Left lung (tissue), 10 donors: ENCODE data around the gene SOWAHB. TPM values are rescaled to one million over a fixed set of nuclear protein-coding genes. Genes with fewer than 3 reads are reported as not detected.

Source experiments
- ATAC-seq: fragments of 200-7000 bp; cut with Tn5 transposase; one replicate; pipeline ENCODE4 v1.9.1; 2020; ENCODE audit warnings: moderate library complexity
- DNase-seq, 4 donors: peaks; one replicate each; pipeline ENCODE4 v3.0.0-alpha.2; 2013 to 2020
- H3K27ac ChIP-seq, 2 donors: fragments of 200-600 bp; sonication (generic) in 1 of 2; one replicate each; pipeline versions ENCODE4 v1.5.0 to v1.8.0; 2020 to 2021
- H3K27me3 ChIP-seq, 2 donors: fragments of 200-600 bp; sonication (generic) in 1 of 2; one replicate each; pipeline versions ENCODE4 v1.5.0 to v1.8.0; 2020 to 2021
- H3K36me3 ChIP-seq, 2 donors: fragments of 200-600 bp; sonication (generic) in 1 of 2; one replicate each; pipeline versions ENCODE4 v1.5.0 to v1.8.0; 2020 to 2021
- H3K4me1 ChIP-seq, 2 donors: fragments of 200-600 bp; one replicate each; pipeline ENCODE4 v1.8.0; 2021
- H3K4me3 ChIP-seq, 2 donors: fragments of 200-600 bp; sonication (generic) in 1 of 2; one replicate each; pipeline versions ENCODE4 v1.5.0 to v1.8.0; 2020 to 2021; ENCODE audit warnings: mild to moderate bottlenecking in 1 of 2
- H3K9me3 ChIP-seq, 2 donors: fragments of 200-600 bp; sonication (generic) in 1 of 2; one replicate each; pipeline versions ENCODE4 v1.5.0 to v1.8.0; 2020 to 2021
- intact Hi-C, 2 donors: fragments of 100-400 bp; cut with DNase I; formaldehyde crosslinking; loops; one replicate each; pipeline versions ENCODE4 v1.11.2 to v1.14.2; 2022
- polyA plus RNA-seq, 6 donors: library from polyadenylated mRNA; unstranded; fragments of 120-200 nt; gene quantifications; one replicate each; pipeline ENCODE4 v1.2.1, GENCODE V29; 2013; ENCODE audit not compliant: insufficient read length in 6 of 6
- total RNA-seq, 2 donors: library from RNA; stranded (reverse); fragmentation: NEBNext Ultra II Directional; extraction: Animal tissue kit (Norgen Biotek cat#: 25700); gene quantifications; one replicate each; pipeline ENCODE4 v1.2.1, GENCODE V29; 2021
- TF ChIP-seq, protein P1 (sequence below), 2 donors: fragments of 200-600 bp; sonication (generic) in 1 of 2; IDR thresholded peaks; one replicate each; pipeline versions ENCODE4 v1.5.0 to v1.8.0; 2021; ENCODE audit warnings: antibody characterized with exemption in 2 of 2
- donor health status: DM: no; HTN: yes; CAD: no.
- donor health status: DM: no; HTN: no; CAD: no.

The SOWAHB gene
- total and polyA plus RNA-seq, 8 donors: 2.5 to 6.3 (median 2.8) TPM

- peaks cover 15 to 21% of the 10 kb centered on the region in 2 donors for H3K4me1 ChIP-seq
- no peaks in the 10 kb centered on the region for H3K9me3 ChIP-seq
- H3K36me3 ChIP-seq: no peaks in the 10 kb centered on the region
- H3K4me3 ChIP-seq: no peak overlapping the region
- H3K27me3 ChIP-seq: peaks cover 13 to 61% of the 10 kb centered on the region in 2 donors
- intact Hi-C loops: no loop called here
- DNase-seq (peak in 1 of 4 donors; percentile 67), ATAC-seq (no peak)
- H3K27ac ChIP-seq: no peak overlapping the region
- TF ChIP-seq, protein P1, sequence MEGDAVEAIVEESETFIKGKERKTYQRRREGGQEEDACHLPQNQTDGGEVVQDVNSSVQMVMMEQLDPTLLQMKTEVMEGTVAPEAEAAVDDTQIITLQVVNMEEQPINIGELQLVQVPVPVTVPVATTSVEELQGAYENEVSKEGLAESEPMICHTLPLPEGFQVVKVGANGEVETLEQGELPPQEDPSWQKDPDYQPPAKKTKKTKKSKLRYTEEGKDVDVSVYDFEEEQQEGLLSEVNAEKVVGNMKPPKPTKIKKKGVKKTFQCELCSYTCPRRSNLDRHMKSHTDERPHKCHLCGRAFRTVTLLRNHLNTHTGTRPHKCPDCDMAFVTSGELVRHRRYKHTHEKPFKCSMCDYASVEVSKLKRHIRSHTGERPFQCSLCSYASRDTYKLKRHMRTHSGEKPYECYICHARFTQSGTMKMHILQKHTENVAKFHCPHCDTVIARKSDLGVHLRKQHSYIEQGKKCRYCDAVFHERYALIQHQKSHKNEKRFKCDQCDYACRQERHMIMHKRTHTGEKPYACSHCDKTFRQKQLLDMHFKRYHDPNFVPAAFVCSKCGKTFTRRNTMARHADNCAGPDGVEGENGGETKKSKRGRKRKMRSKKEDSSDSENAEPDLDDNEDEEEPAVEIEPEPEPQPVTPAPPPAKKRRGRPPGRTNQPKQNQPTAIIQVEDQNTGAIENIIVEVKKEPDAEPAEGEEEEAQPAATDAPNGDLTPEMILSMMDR (IDR thresholded peaks at IDR 0.05): no peak
Observed at GRCh38 chr4:76896048-76896447, 1.9 kb downstream of the SOWAHB start.

DNA sequence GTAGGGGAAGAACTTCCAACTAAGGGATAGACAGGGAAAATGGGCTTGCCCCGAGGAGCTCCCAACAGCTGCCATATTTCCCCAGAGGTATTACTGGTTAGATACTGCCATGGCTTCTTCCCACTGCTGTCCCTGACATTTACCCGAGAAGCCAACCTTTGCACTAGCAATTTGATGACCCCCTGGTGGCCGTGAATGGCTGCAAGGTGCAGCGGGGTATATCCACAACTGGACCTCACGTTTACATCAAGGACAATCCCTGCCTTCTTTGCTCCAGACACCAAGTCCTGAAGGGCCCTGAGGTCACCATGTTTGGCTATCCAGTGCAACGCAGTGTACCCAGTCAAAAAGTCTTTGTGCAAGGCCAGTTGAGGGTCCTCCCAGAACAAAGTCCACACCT lies 2.3 kb downstream of the SOWAHB start:
- Histone ChIP-seq H3K4me3 (no peak overlapping the region), H3K27me3 (peaks cover 13 to 61% of the 10 kb centered on the region in 2 donors), H3K4me1 (peaks cover 15 to 21% of the 10 kb centered on the region in 2 donors), H3K9me3 (no peaks in the 10 kb centered on the region), H3K36me3 (no peaks in the 10 kb centered on the region), H3K27ac (no peak overlapping the region)
- DNase-seq: no peak
- TF ChIP-seq, protein P1 (IDR thresholded peaks at IDR 0.05): no peak
- no peak for ATAC-seq
- intact Hi-C loops: no loop called here

DNA sequence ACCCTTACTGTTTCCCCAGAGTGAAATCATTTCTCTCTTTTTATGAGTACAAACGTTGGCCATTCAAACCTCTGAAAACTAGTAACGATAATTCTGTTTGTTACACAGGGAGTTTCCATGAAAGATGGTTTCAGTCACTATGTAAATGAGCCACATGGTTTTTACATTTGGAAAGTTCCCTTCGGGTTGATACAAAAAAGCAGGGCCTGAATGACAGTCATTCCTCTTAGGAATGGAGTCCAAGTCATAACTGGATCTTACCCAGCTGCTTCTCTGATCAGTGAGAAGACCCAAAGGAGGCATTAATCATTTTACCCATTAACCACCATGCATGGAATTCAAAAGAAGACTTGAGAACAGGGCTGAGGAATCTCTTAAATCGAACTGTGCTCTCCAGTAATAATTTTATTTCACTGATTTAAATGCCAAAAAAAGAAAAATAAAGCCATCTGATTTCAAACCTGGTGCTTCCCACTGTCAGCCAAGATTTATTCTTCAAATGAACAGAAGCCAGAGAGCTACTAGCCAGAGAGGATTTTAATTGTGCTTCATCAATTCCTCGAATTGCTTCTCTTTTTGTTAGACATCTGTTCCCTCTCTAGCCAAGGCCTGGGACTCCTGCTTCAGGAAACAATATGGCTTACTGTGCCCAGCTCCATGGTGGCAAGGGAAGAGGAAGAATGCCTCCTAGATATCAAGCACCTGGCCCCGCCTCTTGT lies 3.2 kb downstream of the SOWAHB start:
- TF ChIP-seq, protein P1 (IDR thresholded peaks at IDR 0.05): no peak
- H3K9me3 ChIP-seq: no peaks in the 10 kb centered on the region
- H3K4me1 ChIP-seq: peaks cover 15 to 21% of the 10 kb centered on the region in 2 donors
- no peaks in the 10 kb centered on the region for H3K36me3 ChIP-seq
- DNase-seq (no peak), ATAC-seq (no peak)
- peaks cover 13 to 54% of the 10 kb centered on the region in 2 donors for H3K27me3 ChIP-seq
- intact Hi-C loops: no loop called here
- no peak overlapping the region for H3K27ac ChIP-seq
- no peak overlapping the region for H3K4me3 ChIP-seq

GRCh38 chr4:76892601-76893000 lies 5.3 kb downstream of the SOWAHB start:
- Histone ChIP-seq H3K4me1 (peaks cover 6 to 10% of the 10 kb centered on the region in 2 donors), H3K36me3 (no peaks in the 10 kb centered on the region), H3K27me3 (peaks cover 4 to 33% of the 10 kb centered on the region in 2 donors), H3K9me3 (no peaks in the 10 kb centered on the region), H3K27ac (no peak overlapping the region), H3K4me3 (no peak overlapping the region)
- DNase-seq (peak in 1 of 4 donors; percentile 39), ATAC-seq (peak; percentile 69)
- intact Hi-C loops: no loop called here
- TF ChIP-seq, protein P1 (IDR thresholded peaks at IDR 0.05): no peak

- H3K27me3 ChIP-seq: peaks cover 0 to 27% of the 10 kb centered on the region in 2 donors
- peaks cover 4 to 5% of the 10 kb centered on the region in 2 donors for H3K4me1 ChIP-seq
- TF ChIP-seq, protein P1 (IDR thresholded peaks at IDR 0.05): no peak
- H3K36me3 ChIP-seq: no peaks in the 10 kb centered on the region
- intact Hi-C loops: no loop called here
- H3K9me3 ChIP-seq: no peaks in the 10 kb centered on the region
- ATAC-seq (no peak), DNase-seq (no peak)
- no peak overlapping the region for H3K4me3 ChIP-seq
- H3K27ac ChIP-seq: no peak overlapping the region
Observed at GRCh38 chr4:76892001-76892400, 5.9 kb downstream of the SOWAHB start.
